ENCODE measurements around the gene LARP6.
"Not testable (repeated sequence)": the region's sequence is repeated elsewhere in the genome, so short reads cannot be mapped to it uniquely, and the experiment has no call there.

Gene LARP6

GRCh38 chr15:70853973-70854665 is at the start of gene LARP6:
TSS of gene LARP6 (minus strand) at chr15:70854157. CDS start at chr15:70854088, 69 bp downstream.
- no peak for DNase-seq

DNA sequence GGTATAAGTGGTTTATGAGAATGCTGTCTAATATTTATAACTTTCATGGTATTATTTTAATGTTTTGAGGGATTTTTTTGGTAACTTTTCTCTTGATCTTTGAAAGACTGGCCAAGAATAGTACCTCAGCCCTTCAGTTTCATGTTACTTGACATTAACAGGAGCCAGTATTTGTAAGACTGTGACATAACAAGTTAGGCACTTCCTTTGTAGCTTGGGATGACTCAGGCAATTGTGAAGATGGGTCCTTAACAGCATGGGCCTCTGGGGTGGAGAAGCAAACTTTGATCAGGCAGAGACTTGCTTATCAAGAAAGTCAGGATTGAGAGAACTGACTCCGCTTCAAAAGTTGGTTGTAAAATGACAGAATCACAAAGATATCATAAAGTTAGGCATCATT is 48.1 kb upstream of the LARP6 start:
- DNase-seq, result no peak

- no peak for DNase-seq
Observed at GRCh38 chr15:70892912-70893560, 39.1 kb upstream of the LARP6 start.

DNA sequence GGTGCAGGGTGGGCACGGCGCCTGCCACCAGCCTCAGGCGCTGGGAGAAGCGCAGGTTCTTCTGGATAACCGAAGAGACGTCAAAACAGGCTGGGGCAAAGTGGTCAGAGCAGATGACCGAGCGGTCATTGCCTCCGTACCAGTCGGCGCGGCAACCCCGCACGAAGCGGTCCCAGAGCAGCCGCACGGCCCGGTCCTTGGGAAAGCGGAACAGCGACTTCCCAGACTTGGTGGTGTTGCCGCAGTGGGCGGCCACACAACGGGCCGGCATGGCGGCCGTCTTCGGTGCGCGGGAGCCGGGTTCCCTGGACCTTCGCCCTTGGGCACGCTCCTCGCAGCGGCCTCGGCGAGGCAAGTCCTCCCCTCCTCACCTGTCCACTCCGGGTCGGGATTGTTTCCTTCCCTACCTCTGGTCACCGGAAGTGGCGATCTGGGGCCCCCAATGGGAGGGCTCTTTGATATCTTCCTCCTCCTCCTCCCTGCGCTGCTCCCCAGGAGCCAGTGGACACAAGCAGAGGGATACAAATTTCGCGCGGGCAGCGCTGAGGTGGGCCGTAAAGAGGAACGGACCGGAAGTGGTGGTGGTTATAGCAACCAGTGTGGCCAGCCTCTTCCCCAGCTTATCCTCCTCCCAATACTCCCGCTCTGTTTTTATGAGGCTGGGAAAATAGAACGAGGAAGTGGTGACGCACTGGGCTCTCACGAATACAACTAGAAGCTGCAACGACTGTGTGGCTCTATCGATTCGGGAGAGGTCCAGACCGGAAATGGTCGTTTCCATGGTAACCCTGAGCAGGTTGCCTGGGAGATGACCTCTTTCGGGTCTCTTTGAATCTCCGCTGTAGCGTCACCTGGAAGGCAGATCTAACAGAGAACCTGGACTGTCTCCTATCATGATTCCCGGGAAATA is 38.3 kb upstream of the LARP6 start, which contains the start of the genes LRRC49 and THAP10:
Gene LRRC49 (plus strand): TSS at position 825 of the 910 bp plus-strand sequence. CDS start 69 bp downstream, at position 894.
Gene THAP10 (minus strand): TSS at position 432 of the 910 bp plus-strand sequence. CDS start 161 bp downstream, at position 271.
- peak; percentile 50 for DNase-seq

DNA sequence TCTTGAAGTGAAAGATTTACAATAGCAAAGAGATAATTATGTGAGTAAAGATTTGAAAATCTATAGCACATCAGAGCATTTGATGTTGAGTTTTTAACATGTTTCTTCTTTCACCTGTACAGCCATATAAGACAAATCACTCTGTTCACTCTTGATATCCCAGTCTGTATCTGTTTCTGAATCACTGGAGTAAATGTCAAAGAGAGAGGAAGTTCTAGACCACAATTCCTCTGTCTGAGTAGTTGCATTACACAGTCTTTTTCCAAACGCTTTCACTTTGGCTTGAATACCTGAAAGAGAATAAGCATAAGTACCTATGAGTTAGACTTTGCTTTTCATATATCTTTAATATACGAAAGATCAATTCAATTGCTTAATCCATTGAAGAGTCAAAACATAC is 28.4 kb upstream of the LARP6 start:
- DNase-seq, result no peak

GRCh38 chr15:70880781-70881180 is 26.8 kb upstream of the LARP6 start:
- no peak for DNase-seq

DNA sequence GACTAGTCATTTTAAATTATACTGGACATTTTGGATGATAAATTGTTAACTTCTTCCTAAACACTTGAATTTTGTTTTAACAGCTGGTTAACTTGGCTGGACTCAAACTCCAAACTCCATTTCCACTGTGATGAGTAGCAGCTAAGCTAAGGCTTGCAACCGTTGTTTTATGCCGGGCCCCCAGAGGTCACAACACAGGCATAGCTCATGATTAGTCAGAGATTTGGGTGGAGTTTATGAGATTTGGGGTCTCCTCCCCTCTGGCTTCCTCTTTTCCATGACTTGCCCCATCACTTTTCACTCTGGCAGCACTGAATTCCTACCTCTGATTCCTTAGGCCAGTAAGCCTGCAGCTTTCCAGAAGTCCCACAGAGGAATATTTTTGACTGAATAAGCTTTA is 25.4 kb upstream of the LARP6 start:
- no peak for DNase-seq

DNA sequence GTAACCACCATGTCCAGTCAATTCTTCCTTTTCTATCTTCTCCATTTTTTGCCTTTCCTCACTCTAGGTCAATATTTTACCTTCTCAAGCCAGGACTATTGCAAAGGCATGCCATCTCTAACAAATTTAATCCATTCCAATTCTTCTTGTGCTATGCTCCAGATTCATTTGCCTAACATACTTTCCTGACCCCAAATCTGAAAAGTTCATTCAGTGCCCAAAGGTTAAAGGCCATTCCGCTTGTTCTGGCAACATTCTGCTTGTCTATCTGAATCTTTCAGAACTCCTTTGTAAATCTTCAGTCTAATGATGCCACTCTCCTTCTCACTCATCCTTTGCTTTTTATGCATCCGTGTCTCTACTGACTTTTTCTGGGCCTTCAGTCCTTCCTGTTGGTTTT is 22.7 kb upstream of the LARP6 start:
- no peak for DNase-seq

GRCh38 chr15:70876011-70876410 is 22.1 kb upstream of the LARP6 start:
- no peak for DNase-seq

GRCh38 chr15:70875001-70875782 is 21.2 kb upstream of the LARP6 start:
- no peak for DNase-seq

GRCh38 chr15:70873232-70874054 is 19.5 kb upstream of the LARP6 start:
- DNase-seq, result no peak

- DNase-seq, result not testable (repeated sequence)
Observed at GRCh38 chr15:70871490-70871889, 17.5 kb upstream of the LARP6 start.

- DNase-seq, result no peak
Observed at GRCh38 chr15:70870051-70870450, 16.1 kb upstream of the LARP6 start.

GRCh38 chr15:70869346-70869745 is 15.4 kb upstream of the LARP6 start:
- DNase-seq, result no peak

DNA sequence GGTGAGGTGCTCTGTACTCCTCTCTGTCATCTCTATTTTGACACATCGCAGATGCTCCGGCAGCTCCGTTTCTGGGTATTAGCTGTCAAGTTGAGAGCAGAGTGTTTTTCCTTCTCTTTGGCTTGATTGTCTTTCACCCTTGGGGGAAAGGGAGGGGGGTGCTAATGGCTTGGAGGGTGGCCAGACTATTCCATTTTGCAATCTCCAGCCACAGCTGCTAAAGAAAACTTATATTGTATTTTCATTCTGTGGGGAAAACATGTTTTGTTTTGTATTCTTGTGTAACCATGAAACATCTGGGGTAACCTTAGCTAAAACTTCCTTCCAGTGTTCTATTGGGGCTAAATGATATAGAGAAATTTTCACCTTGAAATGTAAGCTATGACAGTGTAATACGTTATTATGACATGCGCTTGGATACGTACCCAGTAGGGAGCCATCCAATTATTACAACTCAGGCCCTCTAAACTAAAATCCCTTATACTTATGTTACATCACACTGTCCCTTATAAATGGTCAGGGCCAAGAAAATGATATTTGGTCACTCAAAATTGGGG is 14.0 kb upstream of the LARP6 start:
- DNase-seq, result no peak

- no peak for DNase-seq
Observed at GRCh38 chr15:70866982-70867641, 13.2 kb upstream of the LARP6 start.

DNA sequence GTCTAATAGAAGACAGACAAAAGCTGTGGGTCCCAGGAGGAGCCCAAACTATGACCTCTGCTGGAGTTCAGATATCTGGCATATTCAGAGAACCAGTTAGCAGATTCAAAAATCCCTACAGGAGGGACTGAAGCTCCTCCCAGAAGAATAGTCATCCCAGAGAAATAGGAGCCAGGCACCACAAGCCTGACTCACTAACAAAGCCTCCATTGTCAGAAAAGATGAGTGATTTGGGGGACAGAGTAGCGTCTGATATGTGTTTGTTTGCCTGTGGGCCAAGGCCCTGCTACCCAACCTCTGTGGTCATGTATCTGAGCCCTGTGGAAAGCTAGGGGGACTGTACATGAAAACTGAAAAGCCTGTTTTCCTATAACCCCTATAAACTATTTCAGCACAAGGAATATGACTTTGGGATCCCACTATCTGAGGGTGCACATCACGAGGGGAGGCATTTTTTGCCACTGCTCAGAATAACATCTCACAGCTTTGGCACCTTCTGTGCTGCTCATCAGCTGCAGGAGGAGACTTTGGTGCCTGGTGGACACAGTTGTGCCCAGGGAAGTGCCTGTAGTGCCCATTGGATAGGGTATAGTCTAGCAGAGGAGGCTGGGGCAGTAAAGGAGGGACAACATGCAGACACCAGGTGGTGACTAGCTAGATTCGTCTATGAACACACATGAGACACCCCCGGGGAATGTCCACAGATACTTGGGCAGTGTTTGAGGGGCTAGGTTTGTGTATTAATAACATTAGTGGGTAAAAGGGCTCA is 9.7 kb upstream of the LARP6 start:
- no peak for DNase-seq

GRCh38 chr15:70859998-70860397 is 6.0 kb upstream of the LARP6 start:
- DNase-seq, result no peak

GRCh38 chr15:70859322-70859908 is 5.5 kb upstream of the LARP6 start:
- DNase-seq, result no peak
